OCI-LY1 (cell line): Measurements from ENCODE around the gene NMT1.

ENCODE experiments used
- H2AFZ ChIP-seq: fragments of 200-600 bp; sonication (generic), shearing (Covaris generic); 2 replicates; pipeline ENCODE4 v1.6.0; 2014; ENCODE audit warnings: antibody characterized with exemption, mild to moderate bottlenecking, low read length
- H3F3A ChIP-seq: fragments of 200-600 bp; sonication (generic), shearing (Covaris generic); 2 replicates; pipeline ENCODE4 v1.6.0; 2014; ENCODE audit warnings: mild to moderate bottlenecking, antibody characterized with exemption, low read length, moderate library complexity; ENCODE audit not compliant: insufficient read depth
- H3K27ac ChIP-seq: fragments of 200-600 bp; sonication (generic); 2 replicates; pipeline ENCODE4 v1.5.1; 2014; ENCODE audit warnings: low read length, mixed run types, mild to moderate bottlenecking, low read depth; ENCODE audit not compliant: poor library complexity, severe bottlenecking
- H3K27me3 ChIP-seq: fragments of 200-600 bp; sonication (generic); 2 replicates; pipeline ENCODE4 v1.6.0; 2014; ENCODE audit warnings: antibody characterized with exemption, mild to moderate bottlenecking, low read length, moderate library complexity; ENCODE audit not compliant: insufficient read depth
- H3K36me3 ChIP-seq: fragments of 200-600 bp; sonication (generic); 2 replicates; pipeline ENCODE4 v1.6.1; 2014; ENCODE audit warnings: mild to moderate bottlenecking, antibody characterized with exemption, low read length, moderate library complexity, mixed read lengths; ENCODE audit not compliant: insufficient read depth
- H3K4me1 ChIP-seq: fragments of 200-600 bp; sonication (generic); 2 replicates; pipeline ENCODE4 v1.5.1; 2014; ENCODE audit warnings: mild to moderate bottlenecking, low read length, moderate library complexity; ENCODE audit not compliant: insufficient read depth, severe bottlenecking
- H3K4me2 ChIP-seq: fragments of 200-600 bp; sonication (generic), shearing (Covaris generic); 2 replicates; pipeline ENCODE4 v1.6.1; 2014; ENCODE audit warnings: low read length
- H3K4me3 ChIP-seq: fragments of 200-600 bp; sonication (generic); 2 replicates; pipeline ENCODE4 v1.5.1; 2014; ENCODE audit warnings: low read length, low read depth, mild to moderate bottlenecking, mixed read lengths; ENCODE audit not compliant: poor library complexity, severe bottlenecking
- H3K79me2 ChIP-seq: fragments of 200-600 bp; shearing (Covaris generic); 2 replicates; pipeline ENCODE4 v1.6.1; 2016; ENCODE audit warnings: mixed run types, low read length, mixed read lengths; ENCODE audit not compliant: insufficient read depth
- H3K9ac ChIP-seq: fragments of 200-600 bp; sonication (generic), shearing (Covaris generic); 2 replicates; pipeline ENCODE4 v1.6.1; 2014; ENCODE audit warnings: mild to moderate bottlenecking, low read length, mixed read lengths
- H3K9me2 ChIP-seq: fragments of 200-600 bp; sonication (generic), shearing (Covaris generic); 2 replicates; pipeline ENCODE4 v1.6.1; 2014; ENCODE audit warnings: low read depth, mild to moderate bottlenecking, low read length, mixed read lengths
- H3K9me3 ChIP-seq: fragments of 200-600 bp; shearing (Covaris generic); 2 replicates; pipeline ENCODE4 v1.6.1; 2014; ENCODE audit warnings: low read length, mixed read lengths
- H4K20me1 ChIP-seq: fragments of 200-600 bp; sonication (generic), shearing (Covaris generic); 2 replicates; pipeline ENCODE4 v1.6.0; 2016; ENCODE audit warnings: mild to moderate bottlenecking, low read length; ENCODE audit not compliant: insufficient read depth
- EZH2 ChIP-seq: fragments of 200-600 bp; sonication (generic), shearing (Covaris generic); IDR thresholded peaks from 2 replicates; pipeline ENCODE4 v1.8.0; 2017; ENCODE audit warnings: borderline replicate concordance, mixed run types, mild to moderate bottlenecking, antibody characterized with exemption, low read length, moderate library complexity, mixed read lengths
- TF ChIP-seq, protein P1 (sequence below): fragments of 200-600 bp; sonication (generic), shearing (Covaris generic); IDR thresholded peaks from 2 replicates; pipeline ENCODE4 v1.5.1; 2017; ENCODE audit warnings: mild to moderate bottlenecking, antibody characterized with exemption, low read length, moderate library complexity, mixed read lengths

Gene NMT1

DNA sequence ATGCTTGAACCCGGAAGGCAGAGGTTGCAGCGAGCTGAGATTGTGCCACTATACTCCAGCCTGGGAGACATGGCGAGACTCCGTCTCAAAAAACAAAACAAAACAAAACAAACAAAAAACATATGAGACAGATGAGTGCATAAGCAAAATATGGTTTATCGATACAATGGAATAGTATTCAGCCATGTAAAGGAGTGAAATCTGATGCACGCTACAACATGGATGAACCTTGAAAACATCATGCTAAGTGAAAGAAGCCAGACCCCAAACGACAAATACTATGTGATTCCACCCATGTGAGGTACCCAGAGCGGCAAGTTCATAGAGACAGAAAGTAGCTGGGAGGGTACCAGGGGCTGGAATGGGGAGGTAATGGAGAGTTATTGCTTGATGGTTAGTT, 64.4 kb downstream of the NMT1 start:
- Histone ChIP-seq H3K9me2 (no peaks in the 10 kb centered on the region), H3K27ac (no peak overlapping the region), H3K4me1 (no peaks in the 10 kb centered on the region)

DNA sequence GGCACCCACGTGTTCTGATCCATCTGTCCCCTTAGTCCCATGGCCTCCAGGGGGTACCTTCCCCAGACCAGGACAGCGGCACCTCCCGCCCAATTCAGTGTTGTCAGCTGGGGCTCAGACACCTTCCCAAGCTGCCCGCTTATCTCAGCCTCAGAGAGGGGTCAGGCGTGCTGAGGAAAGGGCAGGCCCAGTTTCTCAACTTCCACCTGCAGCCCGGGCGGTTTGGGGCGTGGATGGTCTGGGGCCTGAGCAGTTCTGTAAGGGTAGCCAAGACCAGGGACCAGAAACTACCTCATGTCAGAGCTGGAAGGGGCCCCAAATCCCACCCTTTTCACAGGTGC, 66.1 kb downstream of the NMT1 start:
- no peaks in the 10 kb centered on the region for H3K9me2 ChIP-seq
- no peak overlapping the region for H3K4me3 ChIP-seq
- H4K20me1 ChIP-seq = no peaks in the 10 kb centered on the region
- H3K36me3 ChIP-seq = no peaks in the 10 kb centered on the region
- H2AFZ ChIP-seq = no peak overlapping the region
- TF ChIP-seq EZH2 = no peak
- no peaks in the 10 kb centered on the region for H3K9me3 ChIP-seq
- no peaks in the 10 kb centered on the region for H3K27me3 ChIP-seq
- H3K4me1 ChIP-seq = peaks cover 3% of the 10 kb centered on the region
- H3K9ac ChIP-seq = no peak overlapping the region
- H3K4me2 ChIP-seq = no peak overlapping the region
- H3K27ac ChIP-seq = no peak overlapping the region
- no peaks in the 10 kb centered on the region for H3K79me2 ChIP-seq
- H3F3A ChIP-seq = no peaks in the 10 kb centered on the region

More for the DNA sequence above, 64.4 kb downstream of the NMT1 start:
- TF ChIP-seq, protein P1, sequence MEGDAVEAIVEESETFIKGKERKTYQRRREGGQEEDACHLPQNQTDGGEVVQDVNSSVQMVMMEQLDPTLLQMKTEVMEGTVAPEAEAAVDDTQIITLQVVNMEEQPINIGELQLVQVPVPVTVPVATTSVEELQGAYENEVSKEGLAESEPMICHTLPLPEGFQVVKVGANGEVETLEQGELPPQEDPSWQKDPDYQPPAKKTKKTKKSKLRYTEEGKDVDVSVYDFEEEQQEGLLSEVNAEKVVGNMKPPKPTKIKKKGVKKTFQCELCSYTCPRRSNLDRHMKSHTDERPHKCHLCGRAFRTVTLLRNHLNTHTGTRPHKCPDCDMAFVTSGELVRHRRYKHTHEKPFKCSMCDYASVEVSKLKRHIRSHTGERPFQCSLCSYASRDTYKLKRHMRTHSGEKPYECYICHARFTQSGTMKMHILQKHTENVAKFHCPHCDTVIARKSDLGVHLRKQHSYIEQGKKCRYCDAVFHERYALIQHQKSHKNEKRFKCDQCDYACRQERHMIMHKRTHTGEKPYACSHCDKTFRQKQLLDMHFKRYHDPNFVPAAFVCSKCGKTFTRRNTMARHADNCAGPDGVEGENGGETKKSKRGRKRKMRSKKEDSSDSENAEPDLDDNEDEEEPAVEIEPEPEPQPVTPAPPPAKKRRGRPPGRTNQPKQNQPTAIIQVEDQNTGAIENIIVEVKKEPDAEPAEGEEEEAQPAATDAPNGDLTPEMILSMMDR = no peak
- no peak for TF ChIP-seq EZH2
- no peak overlapping the region for H3K4me2 ChIP-seq
- H4K20me1 ChIP-seq = no peaks in the 10 kb centered on the region
- no peak overlapping the region for H2AFZ ChIP-seq
- H3K27me3 ChIP-seq = no peaks in the 10 kb centered on the region
- no peaks in the 10 kb centered on the region for H3K9me3 ChIP-seq
- no peak overlapping the region for H3K4me3 ChIP-seq
- no peaks in the 10 kb centered on the region for H3K79me2 ChIP-seq
- no peaks in the 10 kb centered on the region for H3K36me3 ChIP-seq
- no peak overlapping the region for H3K9ac ChIP-seq
- H3F3A ChIP-seq = no peaks in the 10 kb centered on the region

DNA sequence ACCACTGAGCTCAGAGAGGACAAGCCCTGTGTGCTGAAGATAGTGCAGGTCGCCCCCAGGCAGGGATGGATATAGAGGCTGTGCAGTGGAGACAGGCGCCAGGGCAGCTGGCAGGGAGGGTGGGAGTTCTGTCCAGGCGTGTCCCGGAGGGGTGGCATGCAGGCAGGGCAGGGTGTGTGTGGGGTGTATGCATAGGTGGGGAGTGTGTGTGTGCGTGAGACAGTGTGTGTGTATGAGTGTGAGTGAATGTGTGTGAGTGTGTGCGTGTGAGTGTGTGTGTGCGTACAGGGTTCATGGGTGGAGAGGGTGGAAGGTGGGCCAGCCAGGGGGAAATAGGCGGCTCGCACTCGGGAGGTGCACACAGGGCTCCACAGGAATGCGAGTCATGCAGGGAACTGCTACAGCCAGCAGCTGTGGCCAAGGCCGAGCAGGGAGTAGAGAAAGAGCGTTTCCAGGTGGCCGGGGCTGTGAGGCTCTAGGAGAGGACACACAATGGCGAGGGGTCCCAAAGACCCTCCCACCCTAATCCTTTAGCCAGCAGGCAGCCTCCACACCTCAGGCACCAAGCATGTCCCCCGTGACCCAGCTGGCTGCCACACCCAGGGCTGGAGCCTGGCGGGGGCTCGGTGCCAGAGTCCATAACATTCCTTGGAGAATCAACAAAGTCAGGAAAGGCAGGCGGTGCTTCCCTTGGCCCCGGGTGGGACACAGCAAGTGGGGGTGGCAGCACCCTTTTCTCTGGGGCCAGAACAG, 66.6 kb downstream of the NMT1 start:
- H3K27ac ChIP-seq = no peak overlapping the region
- no peaks in the 10 kb centered on the region for H3F3A ChIP-seq
- no peaks in the 10 kb centered on the region for H3K79me2 ChIP-seq
- H3K9me3 ChIP-seq = no peaks in the 10 kb centered on the region
- H2AFZ ChIP-seq = no peak overlapping the region
- no peak overlapping the region for H3K4me2 ChIP-seq
- H4K20me1 ChIP-seq = no peaks in the 10 kb centered on the region
- no peak overlapping the region for H3K4me3 ChIP-seq
- H3K9me2 ChIP-seq = no peaks in the 10 kb centered on the region
- H3K4me1 ChIP-seq = peaks cover 4% of the 10 kb centered on the region
- H3K9ac ChIP-seq = no peak overlapping the region
- no peaks in the 10 kb centered on the region for H3K27me3 ChIP-seq
- TF ChIP-seq, protein P1 = no peak
- TF ChIP-seq EZH2 = no peak
- no peaks in the 10 kb centered on the region for H3K36me3 ChIP-seq

DNA sequence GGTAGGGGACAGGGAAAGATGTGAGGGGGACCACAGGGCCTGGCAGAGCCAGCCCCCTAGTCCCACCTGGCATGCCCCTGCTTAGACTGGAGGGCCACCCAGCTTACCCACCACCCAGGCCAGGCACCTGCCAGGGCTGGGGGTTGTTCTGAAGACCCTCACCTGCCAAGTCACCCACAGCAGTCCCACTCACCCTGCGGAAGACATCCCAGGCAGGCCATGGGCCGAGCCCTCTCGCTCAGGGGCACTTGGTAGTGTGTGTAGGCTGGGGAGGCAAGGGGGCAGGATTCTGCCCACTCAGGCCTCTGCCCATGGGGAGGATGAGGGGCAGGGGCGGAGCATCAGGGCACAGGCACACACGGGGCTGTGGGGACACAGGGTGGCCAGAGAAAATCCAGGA, 67.2 kb downstream of the NMT1 start:
- Histone ChIP-seq H3K4me3 (no peak overlapping the region), H3K9me3 (no peaks in the 10 kb centered on the region), H3K9ac (no peak overlapping the region), H3K9me2 (no peaks in the 10 kb centered on the region), H3F3A (no peaks in the 10 kb centered on the region), H3K27me3 (no peaks in the 10 kb centered on the region), H4K20me1 (no peaks in the 10 kb centered on the region), H2AFZ (no peak overlapping the region), H3K4me1 (peaks cover 8% of the 10 kb centered on the region), H3K36me3 (no peaks in the 10 kb centered on the region), H3K79me2 (no peaks in the 10 kb centered on the region), H3K27ac (no peak overlapping the region), H3K4me2 (no peak overlapping the region)
- TF ChIP-seq, protein P1 = no peak
- no peak for TF ChIP-seq EZH2
